Activated CD4-positive, alpha-beta memory T cell treated with anti-CD3 and anti-CD28 coated beads for 36 hours (primary cell): ENCODE results near the gene TMEM209. TPM values are rescaled to one million over a fixed set of nuclear protein-coding genes. Genes with fewer than 3 reads are reported as not detected.
"Not testable (repeated sequence)": the region's sequence is repeated elsewhere in the genome, so short reads cannot be mapped to it uniquely, and the experiment has no call there.

ENCODE experiments used
- CTCF ChIA-PET: fragments of 350-600 bp; sonication (Branson Sonifier 250); formaldehyde crosslinking; loops from one replicate; lab custom pipeline; 2021; ENCODE audit warnings: antibody characterized with exemption, inconsistent platforms; lab: Charles Lee
- POLR2A ChIA-PET: fragments of 350-600 bp; sonication (Branson Sonifier 250); formaldehyde crosslinking; loops from one replicate; lab custom pipeline; 2021; ENCODE audit warnings: antibody characterized with exemption; lab: Charles Lee
- DNase-seq: peaks from one replicate; pipeline ENCODE4 v3.0.0-alpha.2; 2020
- H3K27ac Mint-ChIP-seq: one replicate; pipeline ENCODE4 v1.8.0; 2021; ENCODE audit warnings: mixed read lengths
- H3K27me3 Mint-ChIP-seq: one replicate; pipeline ENCODE4 v1.8.0; 2021; ENCODE audit warnings: mixed read lengths
- H3K36me3 Mint-ChIP-seq: one replicate; pipeline ENCODE4 v1.8.0; 2021; ENCODE audit warnings: mixed read lengths
- H3K4me1 Mint-ChIP-seq: one replicate; pipeline ENCODE4 v1.8.0; 2021; ENCODE audit warnings: low read depth, mixed read lengths
- H3K4me3 Mint-ChIP-seq: one replicate; pipeline ENCODE4 v1.8.0; 2021; ENCODE audit warnings: mild to moderate bottlenecking, mixed read lengths
- H3K9me3 Mint-ChIP-seq: one replicate; pipeline ENCODE4 v1.8.0; 2021; ENCODE audit warnings: mixed read lengths
- intact Hi-C: fragments of 100-400 bp; cut with micrococcal nuclease; formaldehyde crosslinking; loops from one replicate; pipeline ENCODE4 v1.15.1; 2023
- total RNA-seq, 2 experiments: library from RNA; stranded (reverse); gene quantifications; one replicate each; pipeline ENCODE4 v1.2.3, GENCODE V29; 2021

TMEM209 gene
- total RNA-seq, 2 experiments from 2014 or later: 35.5 to 35.9 TPM

GRCh38 chr7:130187360-130187759 lies 17.8 kb downstream of the TMEM209 start:
- H3K27ac Mint-ChIP-seq: no peak overlapping the region
- peaks cover 46% of the 10 kb centered on the region for H3K36me3 Mint-ChIP-seq
- H3K27me3 Mint-ChIP-seq: no peaks in the 10 kb centered on the region
- H3K4me3 Mint-ChIP-seq: no peak overlapping the region
- CTCF ChIA-PET: interaction anchor here (0.6 to 1.1 kb wide), 2 partner anchors 10 to 115 kb away, joined by 3 to 4 read pairs; no protein-coding TSS in a partner anchor
- POLR2A ChIA-PET: interaction anchor here (0.6 to 1.3 kb wide), 2 partner anchors 18 to 100 kb away, joined by 4 read pairs; partner anchors contain the start of gene TMEM209
- intact Hi-C loops: loop anchor here (10.0 kb wide), 2 partner anchors 533 to 753 kb away; partner anchors contain the start of gene STRIP2
- no peaks in the 10 kb centered on the region for H3K9me3 Mint-ChIP-seq
- DNase-seq: no peak
- peaks cover 18% of the 10 kb centered on the region for H3K4me1 Mint-ChIP-seq

- intact Hi-C loops: loop anchor here (5.0 to 10.0 kb wide), 4 partner anchors 232 to 750 kb away; partner anchors contain the start of genes STRIP2 and UBE2H
- Mint-ChIP-seq H3K36me3 (peaks cover 50% of the 10 kb centered on the region), H3K4me1 (peaks cover 35% of the 10 kb centered on the region)
- DNase-seq, CTCF ChIA-PET, H3K4me3 Mint-ChIP-seq, H3K27me3 Mint-ChIP-seq, H3K9me3 Mint-ChIP-seq, H3K27ac Mint-ChIP-seq: not testable (repeated sequence)
- POLR2A ChIA-PET: interaction anchor here (1.4 to 1.5 kb wide), 2 partner anchors 9 to 21 kb away, joined by 4 read pairs; partner anchors contain the start of gene TMEM209
These were observed 20.9 kb downstream of the TMEM209 start for GRCh38 chr7:130184349-130184748.

GRCh38 chr7:130182990-130183389 lies 22.2 kb downstream of the TMEM209 start:
- CTCF ChIA-PET: interaction anchor here (1.0 to 1.9 kb wide), 3 partner anchors 22 to 112 kb away, joined by 3 to 9 read pairs (median 4); partner anchors contain the start of genes KLHDC10 and TMEM209
- peaks cover 35% of the 10 kb centered on the region for H3K4me1 Mint-ChIP-seq
- intact Hi-C loops: loop anchor here (1.0 to 10.0 kb wide), 5 partner anchors 111 to 748 kb away; partner anchors contain the start of genes STRIP2 and UBE2H

GRCh38 chr7:130181263-130181605 lies 24.0 kb downstream of the TMEM209 start:
- H3K9me3 Mint-ChIP-seq: no peaks in the 10 kb centered on the region
- peak overlapping the region; percentile 86 for H3K27ac Mint-ChIP-seq
- no peak for DNase-seq
- peaks cover 33% of the 10 kb centered on the region for H3K4me1 Mint-ChIP-seq
- CTCF ChIA-PET: interaction anchor here (1.4 to 1.6 kb wide), 2 partner anchors 111 to 577 kb away, joined by 3 read pairs; partner anchors contain the start of gene KLHDC10
- POLR2A ChIA-PET: interaction anchor here (2.3 kb wide), 1 partner anchor 24 kb away, joined by 8 read pairs; the partner anchor contains the start of gene TMEM209
- intact Hi-C loops: loop anchor here (5.0 to 10.0 kb wide), 4 partner anchors 229 to 746 kb away; partner anchors contain the start of genes STRIP2 and UBE2H
- H3K36me3 Mint-ChIP-seq: peaks cover 46% of the 10 kb centered on the region
- H3K27me3 Mint-ChIP-seq: no peaks in the 10 kb centered on the region
- no peak overlapping the region for H3K4me3 Mint-ChIP-seq

More at GRCh38 chr7:130182990-130183389, 22.2 kb downstream of the TMEM209 start:
- POLR2A ChIA-PET: interaction anchor here (1.4 to 1.9 kb wide), 2 partner anchors 10 to 22 kb away, joined by 4 to 14 read pairs; partner anchors contain the start of gene TMEM209
- DNase-seq: no peak
- no peak overlapping the region for H3K4me3 Mint-ChIP-seq
- peak overlapping the region; percentile 62 for H3K27ac Mint-ChIP-seq
- H3K9me3 Mint-ChIP-seq: no peaks in the 10 kb centered on the region
- no peaks in the 10 kb centered on the region for H3K27me3 Mint-ChIP-seq
- peaks cover 47% of the 10 kb centered on the region for H3K36me3 Mint-ChIP-seq

- Mint-ChIP-seq H3K27me3 (no peaks in the 10 kb centered on the region), H3K9me3 (no peaks in the 10 kb centered on the region), H3K4me1 (peaks cover 33% of the 10 kb centered on the region), H3K36me3 (peaks cover 46% of the 10 kb centered on the region), H3K27ac (peak overlapping the region; percentile 86), H3K4me3 (no peak overlapping the region)
- ChIA-PET POLR2A (interaction anchor here (2.3 kb wide), 1 partner anchor 25 kb away, joined by 8 read pairs; the partner anchor contains the start of gene TMEM209), CTCF (interaction anchor here (1.4 to 1.6 kb wide), 2 partner anchors 111 to 577 kb away, joined by 3 read pairs; partner anchors contain the start of gene KLHDC10)
- intact Hi-C loops: loop anchor here (1.0 to 10.0 kb wide), 9 partner anchors 25 to 746 kb away; partner anchors contain the start of genes STRIP2, TMEM209 and UBE2H
- DNase-seq: peak; percentile 79
These were observed 24.5 kb downstream of the TMEM209 start for GRCh38 chr7:130180571-130181262.

GRCh38 chr7:130179631-130180030 lies 25.6 kb downstream of the TMEM209 start:
- intact Hi-C loops: loop anchor here (1.0 to 10.0 kb wide), 9 partner anchors 26 to 745 kb away; partner anchors contain the start of genes STRIP2, TMEM209 and UBE2H
- H3K9me3 Mint-ChIP-seq: no peaks in the 10 kb centered on the region
- ChIA-PET POLR2A (interaction anchor here (2.3 kb wide), 1 partner anchor 26 kb away, joined by 8 read pairs; the partner anchor contains the start of gene TMEM209), CTCF (no interaction called here)
- H3K4me3 Mint-ChIP-seq: no peak overlapping the region
- H3K27me3 Mint-ChIP-seq: no peaks in the 10 kb centered on the region
- H3K36me3 Mint-ChIP-seq: peaks cover 42% of the 10 kb centered on the region
- DNase-seq: no peak
- H3K4me1 Mint-ChIP-seq: peaks cover 31% of the 10 kb centered on the region
- H3K27ac Mint-ChIP-seq: no peak overlapping the region

- ChIA-PET CTCF (no interaction called here), POLR2A (interaction anchor here (1.1 kb wide), 1 partner anchor 26 kb away, joined by 3 read pairs; no protein-coding TSS in a partner anchor)
- intact Hi-C loops: no loop called here
- Mint-ChIP-seq H3K27me3 (no peaks in the 10 kb centered on the region), H3K27ac (no peak overlapping the region), H3K4me1 (peaks cover 26% of the 10 kb centered on the region), H3K36me3 (peaks cover 45% of the 10 kb centered on the region), H3K9me3 (no peaks in the 10 kb centered on the region), H3K4me3 (no peak overlapping the region)
- DNase-seq: no peak
These were observed 27.0 kb downstream of the TMEM209 start for GRCh38 chr7:130178251-130178650.

GRCh38 chr7:130174237-130174959 lies 30.8 kb downstream of the TMEM209 start:
- H3K36me3 Mint-ChIP-seq: peaks cover 32% of the 10 kb centered on the region

GRCh38 chr7:130162196-130162595 lies 43.0 kb downstream of the TMEM209 start:
- no peak overlapping the region for H3K27ac Mint-ChIP-seq
- H3K4me1 Mint-ChIP-seq: no peaks in the 10 kb centered on the region
- CTCF ChIA-PET: no interaction called here

More at GRCh38 chr7:130174237-130174959, 30.8 kb downstream of the TMEM209 start:
- CTCF ChIA-PET: interaction anchor here (0.6 kb wide), 1 partner anchor 16 kb away, joined by 3 read pairs; no protein-coding TSS in a partner anchor
- DNase-seq: no peak
- intact Hi-C loops: no loop called here
- Mint-ChIP-seq H3K27ac (no peak overlapping the region), H3K4me3 (no peak overlapping the region), H3K27me3 (no peaks in the 10 kb centered on the region), H3K4me1 (no peaks in the 10 kb centered on the region), H3K9me3 (no peaks in the 10 kb centered on the region)
- POLR2A ChIA-PET: no interaction called here

GRCh38 chr7:130160455-130160854 lies 44.8 kb downstream of the TMEM209 start:
- no peaks in the 10 kb centered on the region for H3K4me1 Mint-ChIP-seq
- H3K27ac Mint-ChIP-seq: no peak overlapping the region
- no peak overlapping the region for H3K4me3 Mint-ChIP-seq
- peaks cover 66% of the 10 kb centered on the region for H3K36me3 Mint-ChIP-seq
- CTCF ChIA-PET: interaction anchor here (0.6 to 1.1 kb wide), 3 partner anchors 11 to 556 kb away, joined by 3 read pairs; no protein-coding TSS in a partner anchor
- peaks cover 2% of the 10 kb centered on the region for H3K27me3 Mint-ChIP-seq
- peaks cover 20% of the 10 kb centered on the region for H3K9me3 Mint-ChIP-seq
- no peak for DNase-seq
- POLR2A ChIA-PET: interaction anchor here (0.6 kb wide), 1 partner anchor 17 kb away, joined by 3 read pairs; no protein-coding TSS in a partner anchor
- intact Hi-C loops: no loop called here

More at GRCh38 chr7:130162196-130162595, 43.0 kb downstream of the TMEM209 start:
- POLR2A ChIA-PET: no interaction called here
- H3K36me3 Mint-ChIP-seq: peaks cover 66% of the 10 kb centered on the region
- no peak for DNase-seq
- H3K9me3 Mint-ChIP-seq: peaks cover 14% of the 10 kb centered on the region
- H3K27me3 Mint-ChIP-seq: no peaks in the 10 kb centered on the region
- intact Hi-C loops: no loop called here
- no peak overlapping the region for H3K4me3 Mint-ChIP-seq

- Mint-ChIP-seq H3K4me1 (no peaks in the 10 kb centered on the region), H3K36me3 (peaks cover 62% of the 10 kb centered on the region), H3K4me3 (no peak overlapping the region), H3K9me3 (peaks cover 21% of the 10 kb centered on the region), H3K27ac (no peak overlapping the region), H3K27me3 (peaks cover 3% of the 10 kb centered on the region)
- no peak for DNase-seq
- ChIA-PET POLR2A (no interaction called here), CTCF (interaction anchor here (1.1 kb wide), 1 partner anchor 11 kb away, joined by 3 read pairs; no protein-coding TSS in a partner anchor)
- intact Hi-C loops: no loop called here
These were observed 45.2 kb downstream of the TMEM209 start for GRCh38 chr7:130160023-130160422.
